NCI-H446 treated with DMSO at 0.1 percent for 48 hours (cell line): ENCODE data around the gene PDCD2L.
"Not testable (repeated sequence)": the region's sequence is repeated elsewhere in the genome, so short reads cannot be mapped to it uniquely, and the experiment has no call there.

Source experiments
- DNase-seq: peaks from one replicate; lab custom pipeline; 2025; lab: John Stamatoyannopoulos, UW

Gene PDCD2L

DNA sequence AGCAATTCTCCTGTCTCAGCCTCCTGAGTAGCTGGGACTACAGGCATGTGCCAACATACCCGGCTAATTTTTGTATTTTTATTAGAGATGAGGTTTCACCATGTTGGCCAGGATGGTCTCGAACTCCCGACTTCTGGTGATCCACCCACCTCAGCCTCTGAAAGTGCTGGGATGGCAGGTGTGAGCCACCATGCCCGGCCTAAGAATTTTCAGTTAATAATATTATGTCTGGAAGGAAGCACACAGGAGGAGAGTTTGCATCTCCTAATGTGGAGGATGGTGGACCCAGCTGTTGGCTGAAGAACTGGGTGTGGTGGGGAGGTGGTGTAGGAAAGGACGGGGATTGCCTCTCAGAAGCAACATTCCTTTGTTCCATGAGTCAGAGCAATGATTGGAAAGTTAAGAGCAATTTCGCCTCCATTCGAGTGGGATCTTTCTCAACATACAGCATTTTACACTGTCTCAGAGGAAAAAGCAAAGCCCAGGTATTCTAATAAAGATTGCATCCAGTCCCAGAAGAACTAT lies 11.9 kb downstream of the PDCD2L start:
- no peak for DNase-seq

DNA sequence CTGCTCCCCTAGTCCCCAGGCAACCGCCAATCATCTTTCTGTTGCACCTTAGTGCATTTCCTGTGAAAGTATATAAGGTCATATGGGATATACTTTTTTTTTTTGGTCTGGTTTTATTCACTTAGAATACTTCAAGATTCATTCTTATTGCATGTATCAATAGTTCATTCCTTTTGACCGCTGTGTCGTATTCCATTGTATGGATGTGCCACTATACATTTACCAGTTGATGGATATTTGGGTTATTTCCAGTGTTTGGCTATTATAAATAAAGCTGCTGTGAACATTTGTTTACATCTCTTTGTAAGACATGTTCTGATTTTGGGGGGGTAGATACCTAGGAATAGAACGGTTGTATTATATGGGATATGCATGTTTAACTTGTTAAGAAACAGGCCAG lies 14.1 kb downstream of the PDCD2L start:
- no peak for DNase-seq

DNA sequence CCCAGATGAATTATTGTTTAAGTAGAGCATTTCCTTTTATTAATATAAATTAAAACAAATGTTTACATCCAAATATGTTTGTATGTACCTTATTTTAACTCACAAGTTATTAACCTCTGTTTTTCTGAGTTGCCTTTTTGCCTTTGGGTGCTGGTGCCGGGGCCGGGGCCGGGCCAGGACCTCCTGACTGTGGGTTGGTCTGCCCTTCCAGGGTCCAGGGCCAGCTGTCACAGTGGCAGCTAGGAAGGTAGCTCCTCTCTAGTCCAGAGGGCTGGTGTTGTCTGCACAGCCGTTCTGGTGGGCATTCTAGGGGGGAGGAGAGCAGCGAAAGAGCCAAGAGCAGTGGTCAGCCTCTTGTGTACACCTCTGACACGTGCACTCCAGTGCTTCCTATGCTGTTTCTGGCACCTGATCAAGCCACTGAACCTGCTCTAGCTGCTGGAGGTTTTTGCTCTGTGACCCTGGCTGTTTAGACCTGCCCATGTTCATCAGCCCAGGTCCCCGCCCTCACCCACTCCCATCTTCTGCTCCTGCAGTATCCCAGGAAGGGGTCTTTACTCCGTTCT lies 22.0 kb downstream of the PDCD2L start:
- DNase-seq: no peak

DNA sequence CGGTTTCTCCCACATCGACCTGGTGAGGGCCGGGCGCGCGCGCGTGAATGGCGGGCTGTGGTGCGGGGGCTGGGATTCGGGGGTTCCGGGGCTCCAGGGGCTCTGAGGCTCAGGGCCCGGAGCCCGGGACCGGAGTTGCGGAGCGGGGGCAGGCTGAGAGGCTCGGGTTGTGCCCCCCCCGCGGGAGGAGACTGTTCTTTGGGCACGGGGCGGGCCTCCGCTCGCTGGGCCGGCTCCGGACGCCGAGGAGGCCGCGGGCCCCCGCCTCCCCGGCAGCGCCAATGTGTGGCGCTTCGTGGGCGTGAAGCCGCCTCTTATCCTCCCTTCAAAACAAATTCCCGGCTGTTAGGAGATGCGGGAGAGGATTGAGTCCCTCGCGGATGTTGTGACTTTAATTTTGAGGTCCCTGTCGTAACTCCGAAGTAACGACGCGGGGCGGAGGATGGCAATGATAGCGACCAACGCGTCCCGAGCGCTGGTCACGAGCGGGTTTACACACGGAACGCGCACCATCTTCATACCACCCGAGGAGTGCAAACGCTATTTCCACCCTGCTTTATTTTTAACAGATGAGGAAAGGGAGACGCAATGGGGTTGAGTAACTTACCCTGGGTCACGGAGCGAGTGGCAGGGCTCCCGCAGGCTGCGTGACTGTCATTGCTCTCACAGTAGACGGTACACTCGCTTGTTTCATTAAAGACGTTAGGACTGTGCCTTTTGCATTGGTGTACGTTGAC lies 24.5 kb downstream of the PDCD2L start:
- DNase-seq: no peak

DNA sequence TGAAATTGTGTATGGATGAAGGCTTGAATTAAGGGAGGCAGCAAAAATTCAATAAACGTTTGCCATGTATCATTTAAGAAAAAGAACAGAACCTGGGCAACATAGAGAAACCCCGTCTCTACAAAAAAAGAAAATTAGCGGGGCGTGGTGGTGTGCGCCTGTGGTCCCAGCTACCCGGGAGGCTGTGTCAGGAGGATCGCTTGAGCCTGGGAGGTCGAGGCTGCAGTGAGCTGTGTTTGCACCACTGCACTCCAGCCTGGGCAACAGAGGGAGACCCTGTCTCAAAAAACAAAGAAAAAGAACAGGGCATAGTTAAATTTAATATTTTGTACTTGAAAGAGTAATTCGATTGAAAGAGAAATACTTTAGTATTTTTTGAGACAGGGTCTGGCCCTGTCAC lies 25.4 kb downstream of the PDCD2L start:
- no peak for DNase-seq

DNA sequence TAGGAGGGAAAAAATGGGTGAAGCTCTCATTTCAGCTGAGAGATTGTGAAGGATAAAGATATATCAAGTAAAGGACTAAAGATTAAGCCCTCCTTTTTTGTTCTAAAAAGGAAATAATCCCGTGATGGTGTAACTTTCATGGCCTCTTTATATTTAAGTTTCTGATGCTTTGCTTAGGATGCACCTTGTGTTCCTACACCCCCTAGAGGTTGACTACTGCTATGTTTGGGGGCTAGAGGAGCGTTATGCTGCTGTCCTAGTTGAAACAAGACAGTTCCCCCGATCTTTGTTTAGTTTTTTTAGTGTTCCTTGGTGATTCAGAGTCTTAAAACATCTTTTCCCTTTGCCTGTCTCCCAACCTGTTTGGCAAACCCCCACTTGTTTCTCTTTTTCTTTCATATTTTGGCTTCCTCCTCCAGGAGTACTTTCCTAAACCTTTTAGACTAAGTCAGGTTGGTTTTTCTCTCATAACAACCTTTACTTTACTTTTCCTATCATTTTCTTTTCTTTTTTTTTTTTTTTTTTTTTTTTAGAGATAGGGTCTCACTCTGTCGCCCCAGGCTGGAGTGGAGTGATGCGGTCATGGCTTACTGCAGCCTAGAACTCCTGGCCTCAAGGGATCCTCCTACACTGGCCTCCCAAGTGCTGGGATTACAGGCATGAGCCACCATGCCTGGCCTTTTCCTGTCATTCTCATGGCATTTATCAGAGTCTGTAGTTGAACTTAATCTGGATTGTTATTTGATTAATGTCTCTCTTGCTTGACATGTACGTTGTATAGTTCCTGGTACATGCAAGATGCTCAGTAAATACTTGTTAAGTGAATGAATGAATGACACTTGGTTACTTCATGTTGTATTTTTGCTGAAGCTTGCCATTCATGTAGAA lies 26.8 kb downstream of the PDCD2L start:
- DNase-seq: peak; percentile 13

DNA sequence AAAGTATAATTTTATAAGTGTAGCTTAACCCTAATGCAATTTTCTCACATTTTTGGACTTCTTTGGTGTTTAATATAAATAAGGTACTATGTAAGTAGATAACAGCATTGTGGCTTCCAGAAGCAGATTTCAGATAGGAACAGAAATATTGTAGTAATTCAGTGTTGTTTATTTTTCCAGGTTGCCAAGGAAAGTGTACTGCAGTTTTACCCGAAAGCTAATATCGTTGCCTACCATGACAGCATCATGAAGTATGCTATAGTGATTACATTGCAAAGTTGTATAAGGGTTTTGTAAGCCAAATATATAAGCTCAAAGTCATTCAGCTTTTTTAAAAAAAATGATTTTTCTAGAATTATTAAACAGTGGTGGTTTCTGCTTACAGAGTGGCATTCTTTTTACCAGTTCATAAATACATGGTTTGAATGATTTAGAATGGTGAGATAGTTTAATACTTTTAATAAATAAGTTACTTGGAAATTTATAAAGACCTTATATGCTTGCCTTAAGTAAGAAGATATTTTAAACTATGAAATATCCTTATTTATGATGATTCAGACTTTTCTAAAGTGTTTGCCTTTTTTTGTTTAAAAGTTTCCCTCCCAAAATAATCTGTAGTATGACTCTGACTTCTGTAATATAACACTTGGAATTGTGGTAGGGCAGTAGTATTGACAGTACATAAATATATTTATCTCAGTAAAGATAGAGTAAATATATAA lies 27.6 kb downstream of the PDCD2L start:
- no peak for DNase-seq

DNA sequence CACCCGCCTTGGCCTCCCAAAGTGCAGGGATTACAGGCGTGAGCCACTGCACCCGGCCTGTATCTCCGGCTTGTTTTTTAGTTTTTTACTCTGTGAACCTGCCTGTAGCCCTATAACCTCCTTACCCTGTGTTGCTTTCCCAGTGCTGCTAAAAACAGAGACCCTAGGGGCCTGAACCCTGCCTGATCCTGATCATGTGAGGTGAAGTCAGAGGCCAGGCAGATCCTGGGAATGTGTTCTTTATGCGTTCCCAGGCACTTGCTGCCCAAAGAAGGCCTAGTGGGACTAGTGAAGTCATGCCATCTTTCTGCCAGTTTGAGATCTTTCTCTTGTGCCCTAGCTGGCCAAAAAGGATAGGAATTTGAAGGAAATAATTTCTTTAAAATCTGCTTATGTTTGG lies 28.6 kb downstream of the PDCD2L start:
- DNase-seq: no peak

DNA sequence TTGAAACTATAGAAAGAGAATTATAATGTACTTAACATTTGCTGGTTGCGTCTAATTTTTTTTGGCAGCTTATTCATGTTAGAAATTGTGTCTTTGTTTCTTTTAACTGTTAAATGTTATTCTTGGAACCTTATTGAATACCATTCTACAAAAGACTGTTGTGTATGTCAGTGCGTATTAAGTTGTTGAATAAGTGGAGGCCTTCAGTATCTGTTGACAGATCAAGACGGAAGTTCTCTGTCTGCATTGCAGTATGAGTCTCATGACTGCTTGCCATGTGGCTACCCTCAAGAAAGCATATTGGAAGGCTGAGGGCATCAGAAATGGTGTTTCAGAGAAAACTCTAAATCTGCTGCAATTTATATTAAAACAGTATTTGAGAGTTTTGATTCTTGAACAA lies 32.5 kb downstream of the PDCD2L start:
- DNase-seq: no peak

DNA sequence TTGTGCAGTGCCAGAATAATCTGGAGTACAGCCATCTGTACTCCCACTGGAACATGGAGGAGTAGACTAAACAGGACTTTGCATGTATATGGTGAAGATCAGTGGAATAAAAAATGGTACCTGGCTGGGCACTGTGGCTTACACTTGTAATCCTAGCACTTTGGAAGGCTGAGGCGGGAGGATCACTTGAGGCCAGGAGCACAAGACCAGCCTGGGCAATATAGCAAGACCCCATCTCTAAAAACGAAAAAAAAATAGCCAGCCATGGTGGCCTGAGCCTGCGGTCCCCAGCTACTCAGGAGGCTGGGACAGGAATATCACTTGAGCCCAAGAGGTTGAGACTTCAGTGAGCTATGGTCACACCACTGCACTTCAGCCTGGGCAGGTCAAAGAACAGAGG lies 44.0 kb downstream of the PDCD2L start:
- no peak for DNase-seq

DNA sequence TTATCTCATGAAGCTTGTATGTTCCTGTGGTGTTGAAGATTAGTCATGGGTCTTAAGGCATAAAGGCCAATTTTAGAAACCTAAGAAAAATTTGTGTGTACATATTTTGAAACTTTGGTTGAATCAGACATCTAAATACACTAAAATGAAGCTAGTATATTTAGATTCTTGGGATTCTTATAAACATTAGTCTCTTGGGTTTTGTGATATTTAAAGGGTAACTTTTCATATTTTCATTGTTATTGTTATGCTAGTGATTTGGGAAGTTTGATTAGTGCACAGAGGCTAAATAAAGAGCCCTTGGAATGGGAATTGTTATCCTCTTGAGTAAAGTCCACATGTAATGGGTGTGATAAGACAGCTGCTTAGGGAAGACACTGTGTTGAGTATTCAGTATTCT lies 48.5 kb downstream of the PDCD2L start:
- no peak for DNase-seq

DNA sequence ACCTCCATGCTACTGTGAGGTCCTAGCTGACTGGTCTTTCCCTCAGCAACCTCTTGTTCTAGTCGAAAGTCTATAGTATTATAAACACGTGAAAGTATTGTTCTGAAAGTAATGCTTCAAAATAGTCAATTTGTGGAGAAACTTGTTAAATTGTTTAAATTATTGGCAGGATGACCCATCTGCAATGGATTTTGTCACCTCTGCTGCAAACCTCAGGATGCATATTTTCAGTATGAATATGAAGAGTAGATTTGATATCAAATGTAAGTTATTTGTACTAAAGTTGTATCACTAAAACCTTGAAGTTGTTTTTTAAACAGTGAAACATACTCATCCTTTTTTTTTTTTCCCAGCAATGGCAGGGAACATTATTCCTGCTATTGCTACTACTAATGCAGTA lies 49.9 kb downstream of the PDCD2L start:
- no peak for DNase-seq

DNA sequence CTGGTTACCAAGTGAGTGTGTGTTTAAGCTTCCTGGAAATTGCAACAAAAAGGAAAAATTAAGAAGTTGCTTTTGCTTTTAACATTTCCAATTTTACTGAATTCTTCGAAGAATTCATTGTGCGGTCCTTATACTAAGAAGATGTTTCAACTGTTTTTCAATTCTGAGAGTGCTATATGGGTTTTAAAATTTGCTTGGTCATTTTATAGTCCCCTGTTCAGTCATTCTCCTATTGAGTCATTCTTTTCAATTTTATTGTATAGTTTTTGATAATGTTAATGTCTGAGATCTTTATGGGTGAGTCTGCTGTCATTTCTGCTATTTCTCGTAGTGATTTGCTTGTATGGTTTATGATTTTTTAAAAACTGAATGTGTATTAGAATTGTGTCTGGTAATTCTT lies 50.5 kb downstream of the PDCD2L start:
- no peak for DNase-seq

DNA sequence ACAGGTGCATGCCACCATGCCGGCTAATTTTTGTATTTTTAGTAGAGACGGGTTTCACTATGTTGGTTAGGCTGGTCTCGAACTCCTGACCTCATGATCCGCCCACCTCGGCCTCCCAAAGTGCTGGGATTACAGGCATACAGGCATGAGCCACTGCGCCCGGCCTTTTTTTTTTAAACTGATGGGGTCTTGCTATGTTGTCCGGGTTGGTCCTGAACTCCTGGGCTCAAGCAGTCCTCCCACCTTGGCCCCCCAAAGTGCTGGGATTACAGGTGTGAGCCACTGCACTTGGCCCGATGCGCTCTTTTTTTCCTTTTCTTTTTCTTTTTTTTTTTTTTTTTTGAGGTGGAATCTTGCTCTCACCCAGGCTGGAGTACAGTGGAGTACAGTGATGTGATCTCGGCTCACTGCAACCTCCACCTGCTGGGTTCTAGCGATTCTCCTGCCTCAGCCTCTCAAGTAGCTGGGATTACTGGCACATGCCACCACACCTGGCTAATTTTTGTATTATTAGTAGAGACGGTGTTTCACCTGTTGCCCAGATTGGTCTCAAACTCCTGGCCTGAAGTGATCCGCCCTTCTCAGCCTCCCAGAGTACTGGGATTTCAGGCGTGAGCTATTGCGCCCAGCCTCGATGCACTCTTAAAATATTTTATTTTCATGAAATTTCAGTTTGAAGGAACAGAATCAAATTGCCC lies 51.7 kb downstream of the PDCD2L start:
- not testable (repeated sequence) for DNase-seq

DNA sequence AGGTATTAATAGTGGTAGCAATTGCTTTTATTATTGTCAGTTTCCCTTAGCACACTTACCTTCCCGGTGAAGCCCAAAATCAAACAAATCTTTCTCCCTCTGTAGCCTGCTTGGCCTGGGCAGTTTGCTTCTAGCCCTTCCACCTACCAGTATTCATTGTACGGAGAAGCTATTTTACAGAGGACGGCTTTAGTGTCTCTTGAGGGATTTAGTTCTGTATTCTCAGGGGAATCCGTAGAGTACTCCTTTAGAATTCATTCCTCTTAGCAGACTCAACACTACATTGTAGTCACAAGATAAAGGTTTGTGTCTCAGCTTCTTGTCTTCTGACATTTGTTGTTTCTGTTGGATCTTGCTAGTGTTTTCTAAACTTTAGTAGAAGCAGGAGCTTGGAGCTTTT lies 53.2 kb downstream of the PDCD2L start:
- DNase-seq: no peak

DNA sequence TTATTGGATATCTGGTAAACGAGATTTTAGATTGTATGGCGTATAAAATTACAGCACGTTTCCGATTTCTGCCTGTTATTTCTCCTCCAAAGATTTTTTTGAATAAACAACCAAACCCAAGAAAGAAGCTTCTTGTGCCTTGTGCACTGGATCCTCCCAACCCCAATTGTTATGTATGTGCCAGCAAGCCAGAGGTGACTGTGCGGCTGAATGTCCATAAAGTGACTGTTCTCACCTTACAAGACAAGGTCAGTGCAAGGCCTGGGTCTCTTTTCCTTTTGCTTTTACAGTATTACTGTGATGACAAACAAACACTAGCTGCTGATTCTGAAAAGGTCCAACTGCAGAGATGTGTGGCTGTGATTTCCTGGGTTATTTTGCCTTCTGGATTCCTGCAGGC lies 54.5 kb downstream of the PDCD2L start:
- DNase-seq: no peak

DNA sequence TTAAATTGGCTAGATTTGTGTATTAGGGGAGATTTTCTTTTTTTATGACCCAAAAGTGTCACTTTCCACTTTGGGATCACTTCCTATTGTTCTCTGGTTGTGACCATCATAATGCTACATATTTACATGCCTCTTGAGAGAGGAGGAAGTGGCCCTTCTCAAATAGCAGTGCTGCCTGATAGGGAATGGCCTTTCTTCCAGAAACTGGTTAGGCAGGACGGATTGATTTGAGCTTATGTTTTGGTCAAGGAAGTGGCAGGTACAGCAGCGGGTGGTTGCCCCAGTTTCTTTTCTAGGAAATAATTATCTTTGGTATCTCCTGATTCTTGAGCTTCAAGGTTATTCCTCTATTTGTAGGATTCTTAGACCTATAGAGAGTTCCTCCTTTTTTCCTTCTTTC lies 55.4 kb downstream of the PDCD2L start:
- DNase-seq: no peak

DNA sequence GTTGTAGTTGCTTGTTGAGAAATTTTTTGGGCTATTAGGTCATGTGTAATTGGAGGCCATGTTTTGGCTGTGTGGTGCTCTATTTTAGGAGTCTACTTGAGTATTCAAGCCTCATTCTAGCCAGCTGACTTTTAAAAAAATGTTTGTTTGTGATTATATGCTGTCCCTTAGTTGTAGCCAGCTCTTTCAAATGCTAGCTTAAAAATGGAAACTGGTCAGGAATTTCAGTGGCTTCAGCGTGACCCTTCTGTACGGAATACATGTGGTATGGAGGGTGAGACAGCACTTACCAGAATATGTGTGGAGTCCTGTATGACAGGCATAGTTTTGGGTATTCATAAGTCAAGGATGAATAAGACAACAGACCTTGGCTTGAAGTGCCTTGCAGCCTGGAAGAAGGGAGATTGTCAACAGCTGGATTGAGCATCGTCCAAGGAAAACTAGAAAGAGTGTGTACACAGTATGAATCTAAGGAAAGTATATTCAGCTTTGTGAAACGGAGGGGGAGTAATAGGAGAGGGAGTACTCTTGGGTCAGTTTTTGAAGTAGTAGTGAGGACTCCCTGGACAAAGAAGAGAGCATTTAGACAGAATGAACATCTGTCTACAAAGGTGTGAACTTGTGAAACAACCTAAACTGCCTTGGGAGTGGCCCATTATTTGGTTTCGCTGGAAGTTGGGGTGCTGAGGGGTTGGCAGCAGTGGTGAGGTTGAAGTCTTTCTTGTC lies 57.3 kb downstream of the PDCD2L start:
- no peak for DNase-seq

DNA sequence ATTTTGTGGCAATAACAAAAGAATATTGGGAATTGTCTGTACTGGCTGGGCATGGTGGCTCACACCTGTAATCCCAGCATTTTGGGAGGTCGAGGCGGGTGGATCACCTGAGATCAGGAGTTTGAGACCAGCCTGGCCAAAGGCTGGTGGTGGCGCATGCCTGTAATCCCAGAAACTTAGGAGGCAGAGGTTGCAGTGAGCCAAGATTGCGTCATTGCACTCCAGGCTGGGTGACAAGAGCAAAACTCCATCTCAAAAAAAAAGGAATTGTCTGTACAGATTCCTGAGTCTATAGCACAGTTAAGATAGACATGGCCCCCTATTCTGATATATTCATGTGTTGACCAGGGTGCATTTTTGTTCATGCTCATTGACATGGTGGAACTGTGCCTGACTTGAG lies 60.6 kb downstream of the PDCD2L start:
- not testable (repeated sequence) for DNase-seq

DNA sequence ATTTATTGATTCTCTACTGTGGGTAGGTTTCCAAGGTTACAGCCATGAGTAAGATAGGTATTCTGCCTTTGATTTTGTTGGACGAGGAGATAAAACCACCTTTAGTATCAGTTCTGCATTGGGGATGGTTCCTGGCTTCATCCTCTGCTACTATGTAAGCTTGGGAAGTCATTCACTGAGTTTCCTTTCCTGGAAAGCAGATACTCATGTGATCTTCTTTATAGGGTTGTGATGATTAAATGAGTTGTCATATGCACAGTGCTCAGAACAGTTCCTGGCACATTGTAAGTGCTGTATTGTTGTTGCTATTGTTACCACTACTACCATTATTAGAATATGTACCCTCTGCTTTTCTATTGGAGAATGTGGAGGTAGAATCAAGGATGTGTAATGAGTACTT lies 64.2 kb downstream of the PDCD2L start:
- DNase-seq: no peak

DNA sequence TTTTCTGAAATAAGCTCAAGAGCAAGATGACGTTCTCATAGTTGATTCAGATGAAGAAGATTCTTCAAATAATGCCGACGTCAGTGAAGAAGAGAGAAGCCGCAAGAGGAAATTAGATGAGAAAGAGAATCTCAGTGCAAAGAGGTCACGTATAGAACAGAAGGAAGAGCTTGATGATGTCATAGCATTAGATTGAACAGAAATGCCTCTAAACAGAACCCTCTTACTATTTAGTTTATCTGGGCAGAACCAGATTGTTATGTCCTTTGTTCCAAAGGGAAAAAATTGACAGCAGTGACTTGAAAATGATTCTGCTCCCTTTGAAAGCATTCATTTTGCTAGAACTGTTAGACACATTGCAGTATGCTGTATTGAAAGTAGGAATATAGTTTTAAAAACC lies 64.8 kb downstream of the PDCD2L start:
- DNase-seq: not testable (repeated sequence)
